SU-DHL-6 (cell line): Measurements from ENCODE around the gene AGPS.
A peak's percentile ranks its signal among the peaks of the same experiment; 100 is the strongest.

Source experiments
- H2AFZ ChIP-seq: fragments of 200-600 bp; sonication (generic); 2 replicates; pipeline ENCODE4 v1.6.1; 2014; ENCODE audit warnings: low read depth, mild to moderate bottlenecking, moderate library complexity, mixed read lengths, antibody characterized with exemption, low read length; ENCODE audit not compliant: severe bottlenecking
- H3F3A ChIP-seq: fragments of 200-600 bp; shearing (Covaris generic); 2 replicates; pipeline ENCODE4 v1.6.0; 2016; ENCODE audit warnings: antibody characterized with exemption, mild to moderate bottlenecking; ENCODE audit not compliant: insufficient read depth
- H3K27ac ChIP-seq: fragments of 200-600 bp; sonication (generic); 2 replicates; pipeline ENCODE4 v1.5.1; 2016; ENCODE audit warnings: low read depth, mild to moderate bottlenecking, low read length, moderate library complexity, mixed read lengths
- H3K27me3 ChIP-seq: fragments of 200-600 bp; sonication (generic), shearing (Covaris generic); 2 replicates; pipeline ENCODE4 v1.6.0; 2014; ENCODE audit warnings: mild to moderate bottlenecking, low read length
- H3K36me3 ChIP-seq: fragments of 200-600 bp; sonication (generic); 2 replicates; pipeline ENCODE4 v1.6.1; 2014; ENCODE audit warnings: mild to moderate bottlenecking, low read length, mixed read lengths
- H3K4me2 ChIP-seq: fragments of 300-600, 200-600 bp; shearing (Covaris generic), sonication (generic); 2 replicates; pipeline ENCODE4 v1.6.0; 2014; ENCODE audit warnings: low read length, low read depth, mild to moderate bottlenecking; ENCODE audit not compliant: poor library complexity, severe bottlenecking
- H3K4me3 ChIP-seq: fragments of 200-600 bp; sonication (generic); 2 replicates; pipeline ENCODE4 v1.5.1; 2014; ENCODE audit warnings: antibody characterized with exemption, low read length, mild to moderate bottlenecking, mixed read lengths; ENCODE audit not compliant: insufficient read depth, poor library complexity, severe bottlenecking
- H3K79me2 ChIP-seq: fragments of 200-600 bp; sonication (generic); 2 replicates; pipeline ENCODE4 v1.6.1; 2014; ENCODE audit warnings: mild to moderate bottlenecking, low read length, moderate library complexity; ENCODE audit not compliant: insufficient read depth
- H3K9ac ChIP-seq: fragments of 200-600 bp; sonication (generic); 2 replicates; pipeline ENCODE4 v1.7.0; 2014; ENCODE audit warnings: mild to moderate bottlenecking, low read length
- H3K9me2 ChIP-seq: fragments of 200-600 bp; sonication (generic); replicated peaks from 2 replicates; pipeline ENCODE4 v1.6.1; 2014; ENCODE audit warnings: low read length; ENCODE audit not compliant: insufficient read depth
- H3K9me3 ChIP-seq: fragments of 200-600 bp; sonication (generic); 2 replicates; pipeline ENCODE4 v1.6.1; 2014; ENCODE audit warnings: low read length, mixed read lengths; ENCODE audit not compliant: insufficient read depth
- H4K20me1 ChIP-seq: fragments of 200-600 bp; sonication (generic); 2 replicates; pipeline ENCODE4 v1.6.1; 2014; ENCODE audit warnings: low read depth, mild to moderate bottlenecking, antibody characterized with exemption, low read length, moderate library complexity, mixed read lengths
- EZH2phosphoT487 ChIP-seq: fragments of 200-600 bp; sonication (generic), shearing (Covaris generic); conservative IDR thresholded peaks from 2 replicates; pipeline ENCODE4 v1.6.1; 2018; ENCODE audit warnings: mild to moderate bottlenecking, antibody characterized with exemption, low read length, moderate library complexity, mixed read lengths
- TF ChIP-seq, protein P1 (sequence below): fragments of 200-600 bp; sonication (generic); IDR thresholded peaks from one replicate; pipeline ENCODE4 v1.5.1; 2017; ENCODE audit warnings: antibody characterized with exemption, mild to moderate bottlenecking, low read length, moderate library complexity; ENCODE audit not compliant: insufficient read depth, poor library complexity, severe bottlenecking

AGPS gene

DNA sequence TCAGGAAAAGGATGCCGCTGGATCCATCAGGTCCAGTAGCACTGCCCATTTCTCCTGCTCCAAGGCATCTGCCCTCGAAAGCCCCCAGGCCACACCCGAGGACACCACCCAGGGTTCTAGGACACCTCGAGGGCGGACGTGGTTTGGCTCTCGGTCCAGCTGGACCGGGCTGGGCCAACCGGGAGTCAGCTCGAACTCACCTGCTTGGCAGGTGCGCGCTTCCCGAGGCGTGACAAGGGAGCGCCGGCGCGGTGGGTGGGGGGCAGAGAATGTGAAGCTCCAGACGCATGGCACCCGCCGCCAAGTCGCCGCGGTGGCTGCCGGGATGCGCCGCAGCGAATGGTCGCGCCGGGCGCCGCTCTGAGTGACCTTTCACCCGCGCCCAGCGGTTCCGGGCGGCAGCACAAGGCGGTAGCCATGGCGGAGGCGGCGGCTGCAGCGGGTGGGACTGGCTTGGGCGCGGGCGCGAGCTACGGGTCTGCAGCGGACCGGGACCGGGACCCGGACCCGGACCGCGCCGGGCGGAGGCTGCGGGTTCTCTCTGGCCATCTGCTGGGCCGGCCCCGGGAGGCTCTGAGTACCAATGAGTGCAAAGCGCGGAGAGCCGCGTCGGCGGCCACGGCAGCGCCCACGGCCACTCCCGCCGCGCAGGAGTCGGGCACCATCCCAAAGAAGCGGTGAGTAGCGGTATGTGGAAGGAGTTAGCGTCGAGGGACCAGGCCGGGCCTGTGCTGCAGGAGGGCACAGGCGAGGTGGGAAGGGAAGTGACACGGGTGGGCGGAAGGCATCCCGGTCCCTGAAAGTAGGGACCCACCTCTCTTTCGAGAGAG lies at the start of gene AGPS:
Gene AGPS (plus strand): TSS at position 401 of the 830 bp plus-strand sequence. CDS start 17 bp downstream, at position 418.
- H3K4me3 ChIP-seq = peak within 1 kb of the TSS; percentile 79
- peak within 1 kb of the TSS; percentile 19 for H3K27ac ChIP-seq
- no peaks in the 10 kb centered on the region for H3K9me3 ChIP-seq
- H3F3A ChIP-seq = peaks cover 20% of the 10 kb centered on the region
- H3K4me2 ChIP-seq = peak within 1 kb of the TSS; percentile 94
- no peaks in the 10 kb centered on the region; the same call in 1 of the 2 replicates for H4K20me1 ChIP-seq
- peak within 1 kb of the TSS; percentile 76 for H3K9ac ChIP-seq
- H3K9me2 ChIP-seq = no peaks in the 10 kb centered on the region
- no peaks in the 10 kb centered on the region for H3K27me3 ChIP-seq
- no peak for TF ChIP-seq EZH2phosphoT487
- TF ChIP-seq, protein P1, sequence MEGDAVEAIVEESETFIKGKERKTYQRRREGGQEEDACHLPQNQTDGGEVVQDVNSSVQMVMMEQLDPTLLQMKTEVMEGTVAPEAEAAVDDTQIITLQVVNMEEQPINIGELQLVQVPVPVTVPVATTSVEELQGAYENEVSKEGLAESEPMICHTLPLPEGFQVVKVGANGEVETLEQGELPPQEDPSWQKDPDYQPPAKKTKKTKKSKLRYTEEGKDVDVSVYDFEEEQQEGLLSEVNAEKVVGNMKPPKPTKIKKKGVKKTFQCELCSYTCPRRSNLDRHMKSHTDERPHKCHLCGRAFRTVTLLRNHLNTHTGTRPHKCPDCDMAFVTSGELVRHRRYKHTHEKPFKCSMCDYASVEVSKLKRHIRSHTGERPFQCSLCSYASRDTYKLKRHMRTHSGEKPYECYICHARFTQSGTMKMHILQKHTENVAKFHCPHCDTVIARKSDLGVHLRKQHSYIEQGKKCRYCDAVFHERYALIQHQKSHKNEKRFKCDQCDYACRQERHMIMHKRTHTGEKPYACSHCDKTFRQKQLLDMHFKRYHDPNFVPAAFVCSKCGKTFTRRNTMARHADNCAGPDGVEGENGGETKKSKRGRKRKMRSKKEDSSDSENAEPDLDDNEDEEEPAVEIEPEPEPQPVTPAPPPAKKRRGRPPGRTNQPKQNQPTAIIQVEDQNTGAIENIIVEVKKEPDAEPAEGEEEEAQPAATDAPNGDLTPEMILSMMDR = no peak
- peaks cover 46% of the 10 kb centered on the region for H3K79me2 ChIP-seq
- peak within 1 kb of the TSS; percentile 94 for H2AFZ ChIP-seq
- H3K36me3 ChIP-seq = no peaks in the 10 kb centered on the region

DNA sequence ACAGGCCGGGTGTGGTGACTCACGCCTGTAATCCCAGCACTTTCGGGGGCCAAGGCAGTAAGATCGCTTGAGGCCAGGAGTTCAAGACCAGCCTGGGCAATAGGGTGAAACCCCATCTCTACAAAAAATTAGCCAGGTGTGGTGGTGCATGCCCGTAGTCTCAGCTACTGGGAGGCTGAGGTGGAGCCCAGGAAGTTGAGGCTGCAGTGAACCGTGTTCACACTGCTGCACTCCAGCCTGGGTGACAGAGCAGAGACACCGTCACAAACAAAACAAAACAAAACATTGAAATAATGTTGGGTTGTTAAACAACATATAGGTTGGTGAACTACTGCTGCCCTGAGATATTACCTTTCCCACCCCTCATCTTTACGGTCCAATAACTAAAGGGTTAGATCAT lies 48.8 kb upstream of the AGPS start:
- no peaks in the 10 kb centered on the region for H3K27me3 ChIP-seq
- H3K9me2 ChIP-seq = no peaks in the 10 kb centered on the region
- no peak overlapping the region for H3K27ac ChIP-seq
- no peaks in the 10 kb centered on the region for H3K9me3 ChIP-seq
- no peaks in the 10 kb centered on the region for H3F3A ChIP-seq
- H3K4me2 ChIP-seq = no peak overlapping the region
- no peak overlapping the region for H3K4me3 ChIP-seq
- H4K20me1 ChIP-seq = no peaks in the 10 kb centered on the region
- H3K79me2 ChIP-seq = no peaks in the 10 kb centered on the region
- no peak overlapping the region for H3K9ac ChIP-seq
- no peaks in the 10 kb centered on the region for H3K36me3 ChIP-seq
- TF ChIP-seq, protein P1 = no peak
- no peak for TF ChIP-seq EZH2phosphoT487
- H2AFZ ChIP-seq = no peak overlapping the region

DNA sequence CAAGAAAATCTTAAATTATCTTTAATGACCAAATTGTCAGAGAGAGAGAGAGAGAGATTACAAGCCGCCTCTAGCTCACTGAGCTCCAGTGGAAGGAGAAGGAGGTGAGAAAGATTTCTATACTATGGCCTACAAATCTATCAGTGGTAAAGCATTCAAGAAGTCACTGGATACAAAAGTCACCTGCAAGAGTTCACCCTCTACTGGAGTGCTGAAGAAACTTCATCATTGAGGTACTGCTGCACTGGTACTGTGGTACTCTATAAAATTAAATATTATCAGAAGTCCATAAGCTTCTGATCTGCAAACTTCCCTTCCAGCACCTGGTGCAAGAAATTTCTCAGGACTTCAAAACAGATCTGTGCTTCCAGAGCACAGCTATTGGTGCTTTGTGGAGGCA lies 48.3 kb upstream of the AGPS start:
- no peaks in the 10 kb centered on the region for H4K20me1 ChIP-seq
- no peaks in the 10 kb centered on the region for H3K27me3 ChIP-seq
- H3K9ac ChIP-seq = no peak overlapping the region
- no peak overlapping the region for H2AFZ ChIP-seq
- TF ChIP-seq EZH2phosphoT487 = no peak
- TF ChIP-seq, protein P1 = no peak
- no peak overlapping the region for H3K27ac ChIP-seq
- H3K4me2 ChIP-seq = no peak overlapping the region
- H3K9me3 ChIP-seq = no peaks in the 10 kb centered on the region
- no peaks in the 10 kb centered on the region for H3F3A ChIP-seq
- H3K4me3 ChIP-seq = no peak overlapping the region
- H3K36me3 ChIP-seq = no peaks in the 10 kb centered on the region
- no peaks in the 10 kb centered on the region for H3K9me2 ChIP-seq
- no peaks in the 10 kb centered on the region for H3K79me2 ChIP-seq
